Panc1 (cell line): ENCODE measurements around the gene TMEM130.

Source experiments
- POLR2AphosphoS5 ChIP-seq: IDR thresholded peaks from 2 replicates; pipeline ENCODE4 v1.6.1; 2012; ENCODE audit warnings: mild to moderate bottlenecking, low read depth, low read length, moderate library complexity
- SIN3A ChIP-seq: IDR thresholded peaks from 2 replicates; pipeline ENCODE4 v1.6.1; 2012; ENCODE audit warnings: low read depth, mild to moderate bottlenecking, low read length, moderate library complexity, borderline replicate concordance; ENCODE audit not compliant: insufficient read depth
- TCF7L2 ChIP-seq: IDR thresholded peaks from 2 replicates; pipeline ENCODE4 v1.6.1; 2011; ENCODE audit warnings: mild to moderate bottlenecking, low read depth, low read length, inconsistent platforms
- TF ChIP-seq, protein P1 (sequence below): fragments of 450-650 bp; IDR thresholded peaks from 2 replicates; pipeline ENCODE4 v1.5.1; 2017; ENCODE audit warnings: mild to moderate bottlenecking
- TF ChIP-seq, protein P2 (sequence below), 2 experiments: IDR thresholded peaks; 2 replicates each; pipeline ENCODE4 v1.6.1; 2011 to 2012; ENCODE audit warnings: low read depth in 2 of 2, control low read depth in 1 of 2, low read length in 1 of 2, mild to moderate bottlenecking in 1 of 2, moderate library complexity in 1 of 2; ENCODE audit not compliant: insufficient read depth in 1 of 2

DNA sequence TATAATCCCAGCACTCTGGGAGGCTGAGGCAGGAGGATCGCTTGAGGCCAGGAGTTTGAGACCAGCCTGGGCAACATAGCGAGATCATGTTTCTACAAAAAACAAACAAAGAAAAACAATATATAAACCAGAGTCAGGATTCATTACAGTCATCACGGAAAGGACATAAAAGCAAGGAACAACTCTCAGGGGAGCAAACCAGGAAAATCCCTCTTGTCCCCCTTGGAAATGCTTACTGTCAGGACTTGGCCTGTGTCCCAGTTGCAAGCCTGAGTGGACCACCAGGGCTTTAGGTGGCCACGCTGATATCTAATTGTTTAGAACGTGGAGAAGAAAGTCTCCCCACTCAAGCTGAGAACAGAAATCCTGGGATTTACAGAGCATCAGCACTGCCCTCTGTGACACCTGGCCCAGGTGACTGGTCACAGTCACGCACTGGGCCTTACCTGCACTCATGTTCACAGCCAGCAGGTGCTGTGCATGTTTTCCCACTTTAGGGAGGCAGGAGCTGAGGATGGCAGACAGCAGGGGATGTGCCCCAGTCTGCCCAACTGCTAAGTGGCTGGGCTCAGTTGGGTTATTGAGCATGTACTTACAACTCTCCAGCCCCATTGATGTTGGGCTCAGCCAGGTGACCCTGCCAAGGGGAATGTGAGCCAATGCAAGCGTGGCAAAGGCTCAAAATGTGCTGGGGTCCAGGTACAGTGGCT lies 60.9 kb downstream of the TMEM130 start:
- TF ChIP-seq, protein P1, sequence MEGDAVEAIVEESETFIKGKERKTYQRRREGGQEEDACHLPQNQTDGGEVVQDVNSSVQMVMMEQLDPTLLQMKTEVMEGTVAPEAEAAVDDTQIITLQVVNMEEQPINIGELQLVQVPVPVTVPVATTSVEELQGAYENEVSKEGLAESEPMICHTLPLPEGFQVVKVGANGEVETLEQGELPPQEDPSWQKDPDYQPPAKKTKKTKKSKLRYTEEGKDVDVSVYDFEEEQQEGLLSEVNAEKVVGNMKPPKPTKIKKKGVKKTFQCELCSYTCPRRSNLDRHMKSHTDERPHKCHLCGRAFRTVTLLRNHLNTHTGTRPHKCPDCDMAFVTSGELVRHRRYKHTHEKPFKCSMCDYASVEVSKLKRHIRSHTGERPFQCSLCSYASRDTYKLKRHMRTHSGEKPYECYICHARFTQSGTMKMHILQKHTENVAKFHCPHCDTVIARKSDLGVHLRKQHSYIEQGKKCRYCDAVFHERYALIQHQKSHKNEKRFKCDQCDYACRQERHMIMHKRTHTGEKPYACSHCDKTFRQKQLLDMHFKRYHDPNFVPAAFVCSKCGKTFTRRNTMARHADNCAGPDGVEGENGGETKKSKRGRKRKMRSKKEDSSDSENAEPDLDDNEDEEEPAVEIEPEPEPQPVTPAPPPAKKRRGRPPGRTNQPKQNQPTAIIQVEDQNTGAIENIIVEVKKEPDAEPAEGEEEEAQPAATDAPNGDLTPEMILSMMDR = no peak
- no peak for TF ChIP-seq POLR2AphosphoS5
- no peak for TF ChIP-seq SIN3A
- TF ChIP-seq, protein P2, sequence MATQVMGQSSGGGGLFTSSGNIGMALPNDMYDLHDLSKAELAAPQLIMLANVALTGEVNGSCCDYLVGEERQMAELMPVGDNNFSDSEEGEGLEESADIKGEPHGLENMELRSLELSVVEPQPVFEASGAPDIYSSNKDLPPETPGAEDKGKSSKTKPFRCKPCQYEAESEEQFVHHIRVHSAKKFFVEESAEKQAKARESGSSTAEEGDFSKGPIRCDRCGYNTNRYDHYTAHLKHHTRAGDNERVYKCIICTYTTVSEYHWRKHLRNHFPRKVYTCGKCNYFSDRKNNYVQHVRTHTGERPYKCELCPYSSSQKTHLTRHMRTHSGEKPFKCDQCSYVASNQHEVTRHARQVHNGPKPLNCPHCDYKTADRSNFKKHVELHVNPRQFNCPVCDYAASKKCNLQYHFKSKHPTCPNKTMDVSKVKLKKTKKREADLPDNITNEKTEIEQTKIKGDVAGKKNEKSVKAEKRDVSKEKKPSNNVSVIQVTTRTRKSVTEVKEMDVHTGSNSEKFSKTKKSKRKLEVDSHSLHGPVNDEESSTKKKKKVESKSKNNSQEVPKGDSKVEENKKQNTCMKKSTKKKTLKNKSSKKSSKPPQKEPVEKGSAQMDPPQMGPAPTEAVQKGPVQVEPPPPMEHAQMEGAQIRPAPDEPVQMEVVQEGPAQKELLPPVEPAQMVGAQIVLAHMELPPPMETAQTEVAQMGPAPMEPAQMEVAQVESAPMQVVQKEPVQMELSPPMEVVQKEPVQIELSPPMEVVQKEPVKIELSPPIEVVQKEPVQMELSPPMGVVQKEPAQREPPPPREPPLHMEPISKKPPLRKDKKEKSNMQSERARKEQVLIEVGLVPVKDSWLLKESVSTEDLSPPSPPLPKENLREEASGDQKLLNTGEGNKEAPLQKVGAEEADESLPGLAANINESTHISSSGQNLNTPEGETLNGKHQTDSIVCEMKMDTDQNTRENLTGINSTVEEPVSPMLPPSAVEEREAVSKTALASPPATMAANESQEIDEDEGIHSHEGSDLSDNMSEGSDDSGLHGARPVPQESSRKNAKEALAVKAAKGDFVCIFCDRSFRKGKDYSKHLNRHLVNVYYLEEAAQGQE (IDR thresholded peaks at IDR 0.05; ENCODE audit: insufficient read depth in 1 of 2, low read depth in 2 of 2, low read length in 1 of 2) = no peak
- TF ChIP-seq TCF7L2 = no peak
